SU-DHL-6 (cell line): Measurements from ENCODE around the gene FAM107A.

ENCODE experiments used
- H2AFZ ChIP-seq: fragments of 200-600 bp; sonication (generic); 2 replicates; pipeline ENCODE4 v1.6.1; 2014; ENCODE audit warnings: low read depth, mild to moderate bottlenecking, moderate library complexity, mixed read lengths, antibody characterized with exemption, low read length; ENCODE audit not compliant: severe bottlenecking
- H3F3A ChIP-seq: fragments of 200-600 bp; shearing (Covaris generic); 2 replicates; pipeline ENCODE4 v1.6.0; 2016; ENCODE audit warnings: antibody characterized with exemption, mild to moderate bottlenecking; ENCODE audit not compliant: insufficient read depth
- H3K27ac ChIP-seq: fragments of 200-600 bp; sonication (generic); 2 replicates; pipeline ENCODE4 v1.5.1; 2016; ENCODE audit warnings: low read depth, mild to moderate bottlenecking, low read length, moderate library complexity, mixed read lengths
- H3K27me3 ChIP-seq: fragments of 200-600 bp; sonication (generic), shearing (Covaris generic); 2 replicates; pipeline ENCODE4 v1.6.0; 2014; ENCODE audit warnings: mild to moderate bottlenecking, low read length
- H3K36me3 ChIP-seq: fragments of 200-600 bp; sonication (generic); 2 replicates; pipeline ENCODE4 v1.6.1; 2014; ENCODE audit warnings: mild to moderate bottlenecking, low read length, mixed read lengths
- H3K4me2 ChIP-seq: fragments of 300-600, 200-600 bp; shearing (Covaris generic), sonication (generic); 2 replicates; pipeline ENCODE4 v1.6.0; 2014; ENCODE audit warnings: low read length, low read depth, mild to moderate bottlenecking; ENCODE audit not compliant: poor library complexity, severe bottlenecking
- H3K4me3 ChIP-seq: fragments of 200-600 bp; sonication (generic); 2 replicates; pipeline ENCODE4 v1.5.1; 2014; ENCODE audit warnings: antibody characterized with exemption, low read length, mild to moderate bottlenecking, mixed read lengths; ENCODE audit not compliant: insufficient read depth, poor library complexity, severe bottlenecking
- H3K79me2 ChIP-seq: fragments of 200-600 bp; sonication (generic); 2 replicates; pipeline ENCODE4 v1.6.1; 2014; ENCODE audit warnings: mild to moderate bottlenecking, low read length, moderate library complexity; ENCODE audit not compliant: insufficient read depth
- H3K9ac ChIP-seq: fragments of 200-600 bp; sonication (generic); 2 replicates; pipeline ENCODE4 v1.7.0; 2014; ENCODE audit warnings: mild to moderate bottlenecking, low read length
- H3K9me2 ChIP-seq: fragments of 200-600 bp; sonication (generic); replicated peaks from 2 replicates; pipeline ENCODE4 v1.6.1; 2014; ENCODE audit warnings: low read length; ENCODE audit not compliant: insufficient read depth
- H3K9me3 ChIP-seq: fragments of 200-600 bp; sonication (generic); 2 replicates; pipeline ENCODE4 v1.6.1; 2014; ENCODE audit warnings: low read length, mixed read lengths; ENCODE audit not compliant: insufficient read depth
- H4K20me1 ChIP-seq: fragments of 200-600 bp; sonication (generic); 2 replicates; pipeline ENCODE4 v1.6.1; 2014; ENCODE audit warnings: low read depth, mild to moderate bottlenecking, antibody characterized with exemption, low read length, moderate library complexity, mixed read lengths
- EZH2phosphoT487 ChIP-seq: fragments of 200-600 bp; sonication (generic), shearing (Covaris generic); conservative IDR thresholded peaks from 2 replicates; pipeline ENCODE4 v1.6.1; 2018; ENCODE audit warnings: mild to moderate bottlenecking, antibody characterized with exemption, low read length, moderate library complexity, mixed read lengths
- TF ChIP-seq, protein P1 (sequence below): fragments of 200-600 bp; sonication (generic); IDR thresholded peaks from one replicate; pipeline ENCODE4 v1.5.1; 2017; ENCODE audit warnings: antibody characterized with exemption, mild to moderate bottlenecking, low read length, moderate library complexity; ENCODE audit not compliant: insufficient read depth, poor library complexity, severe bottlenecking

Gene FAM107A

DNA sequence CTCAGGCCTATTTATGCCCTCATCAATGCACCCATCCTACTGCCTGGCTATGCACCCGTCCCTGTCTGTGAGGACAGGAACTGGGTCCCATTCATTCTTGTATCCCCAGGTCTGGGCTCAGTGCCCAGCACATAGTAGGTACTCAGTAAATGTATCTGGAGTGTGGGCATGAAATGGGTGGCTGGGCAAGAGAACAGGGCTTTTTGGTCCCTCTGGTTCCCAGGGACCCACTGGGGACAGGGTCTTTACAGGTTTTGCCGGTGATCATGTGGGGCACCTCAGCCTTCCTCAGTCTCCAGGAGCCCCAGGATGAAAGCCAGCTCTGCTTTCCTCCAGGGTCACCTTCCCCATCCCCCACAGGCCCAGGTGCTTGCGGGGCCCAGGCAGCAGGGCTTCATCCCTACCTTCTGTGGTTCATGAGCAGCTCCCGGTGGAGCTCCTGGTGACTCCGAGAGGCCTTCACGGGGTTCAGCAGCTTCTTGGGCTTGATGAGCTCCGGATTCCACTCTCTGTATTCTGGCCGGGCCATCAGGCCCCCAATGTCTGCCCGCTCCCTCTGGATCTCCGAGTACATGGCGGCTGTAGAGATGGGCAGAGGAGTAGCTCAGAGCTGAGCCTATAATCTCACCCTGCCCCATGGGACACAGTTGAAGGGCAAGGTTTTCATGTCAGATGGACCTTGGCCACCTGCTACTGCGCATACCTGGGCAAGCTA is 7.7 kb downstream of the FAM107A start:
- Histone ChIP-seq H3K9me3 (no peaks in the 10 kb centered on the region), H3K27me3 (no peaks in the 10 kb centered on the region), H3K4me2 (no peak overlapping the region), H3K9ac (no peak overlapping the region), H3K27ac (no peak overlapping the region), H3K9me2 (no peaks in the 10 kb centered on the region), H2AFZ (no peak overlapping the region), H3K4me3 (no peak overlapping the region), H4K20me1 (no peaks in the 10 kb centered on the region), H3K79me2 (no peaks in the 10 kb centered on the region), H3F3A (no peaks in the 10 kb centered on the region), H3K36me3 (no peaks in the 10 kb centered on the region)
- no peak for TF ChIP-seq EZH2phosphoT487
- TF ChIP-seq, protein P1, sequence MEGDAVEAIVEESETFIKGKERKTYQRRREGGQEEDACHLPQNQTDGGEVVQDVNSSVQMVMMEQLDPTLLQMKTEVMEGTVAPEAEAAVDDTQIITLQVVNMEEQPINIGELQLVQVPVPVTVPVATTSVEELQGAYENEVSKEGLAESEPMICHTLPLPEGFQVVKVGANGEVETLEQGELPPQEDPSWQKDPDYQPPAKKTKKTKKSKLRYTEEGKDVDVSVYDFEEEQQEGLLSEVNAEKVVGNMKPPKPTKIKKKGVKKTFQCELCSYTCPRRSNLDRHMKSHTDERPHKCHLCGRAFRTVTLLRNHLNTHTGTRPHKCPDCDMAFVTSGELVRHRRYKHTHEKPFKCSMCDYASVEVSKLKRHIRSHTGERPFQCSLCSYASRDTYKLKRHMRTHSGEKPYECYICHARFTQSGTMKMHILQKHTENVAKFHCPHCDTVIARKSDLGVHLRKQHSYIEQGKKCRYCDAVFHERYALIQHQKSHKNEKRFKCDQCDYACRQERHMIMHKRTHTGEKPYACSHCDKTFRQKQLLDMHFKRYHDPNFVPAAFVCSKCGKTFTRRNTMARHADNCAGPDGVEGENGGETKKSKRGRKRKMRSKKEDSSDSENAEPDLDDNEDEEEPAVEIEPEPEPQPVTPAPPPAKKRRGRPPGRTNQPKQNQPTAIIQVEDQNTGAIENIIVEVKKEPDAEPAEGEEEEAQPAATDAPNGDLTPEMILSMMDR = no peak

DNA sequence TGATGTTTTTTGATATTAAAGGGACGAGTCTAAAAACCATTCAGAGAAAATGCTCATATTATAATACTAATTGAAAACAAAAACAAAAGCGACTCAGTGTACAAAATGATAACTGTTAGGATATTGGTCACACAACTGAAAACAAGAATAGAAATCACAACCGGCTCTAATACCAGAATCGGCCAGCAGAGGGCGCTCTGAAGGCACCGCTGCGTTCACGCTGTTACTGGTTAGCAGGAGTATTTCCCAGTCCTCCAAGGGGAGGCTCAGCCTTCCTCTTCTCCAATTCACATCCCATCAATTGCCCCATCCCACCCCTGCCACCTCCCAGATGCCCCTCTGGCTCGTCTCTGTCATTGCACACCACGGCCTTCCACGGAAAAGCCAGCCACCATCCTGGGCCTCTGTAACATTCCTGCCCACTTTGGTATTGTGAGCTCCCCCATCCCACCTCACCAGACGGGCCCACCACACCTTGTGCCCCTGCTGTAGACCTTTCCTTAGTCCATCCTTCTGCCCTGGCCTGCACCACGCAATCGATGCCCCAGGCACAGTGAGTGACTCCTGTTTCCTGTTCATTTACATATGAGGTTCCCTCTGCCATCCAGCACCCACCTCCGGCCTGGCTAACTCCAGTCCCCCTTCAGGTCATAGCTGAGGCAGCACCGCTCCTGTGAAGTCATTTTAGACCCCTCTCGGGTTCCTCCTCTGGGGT is 8.5 kb downstream of the FAM107A start:
- H3K9ac ChIP-seq = no peak overlapping the region
- no peaks in the 10 kb centered on the region for H3K9me2 ChIP-seq
- no peaks in the 10 kb centered on the region for H3K36me3 ChIP-seq
- H3K4me3 ChIP-seq = no peak overlapping the region
- H3K9me3 ChIP-seq = no peaks in the 10 kb centered on the region
- no peak overlapping the region for H3K27ac ChIP-seq
- H3K27me3 ChIP-seq = no peaks in the 10 kb centered on the region
- no peaks in the 10 kb centered on the region for H3K79me2 ChIP-seq
- no peak overlapping the region for H2AFZ ChIP-seq
- no peaks in the 10 kb centered on the region for H4K20me1 ChIP-seq
- peak overlapping the region; percentile 10 for H3K4me2 ChIP-seq
- no peak for TF ChIP-seq EZH2phosphoT487
- TF ChIP-seq, protein P1 = peak; percentile 88
- no peaks in the 10 kb centered on the region for H3F3A ChIP-seq

DNA sequence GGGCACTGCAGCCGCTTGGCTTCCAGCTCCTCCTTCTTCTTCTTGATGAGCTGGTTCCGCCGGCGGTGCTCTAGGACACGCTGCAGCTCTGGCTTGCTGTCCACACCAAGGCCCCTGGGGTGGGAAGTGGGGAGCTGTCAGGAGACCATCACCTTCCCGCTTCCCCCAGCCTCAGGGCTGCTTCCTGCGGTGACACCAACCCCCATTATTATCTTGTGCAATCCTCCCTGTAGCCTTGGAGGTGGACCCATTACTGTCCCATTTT is 10.0 kb downstream of the FAM107A start:
- Histone ChIP-seq H3K27ac (no peak overlapping the region), H3F3A (no peaks in the 10 kb centered on the region), H3K27me3 (no peaks in the 10 kb centered on the region), H3K9me2 (no peaks in the 10 kb centered on the region), H3K9me3 (no peaks in the 10 kb centered on the region), H3K4me2 (no peak overlapping the region), H3K36me3 (no peaks in the 10 kb centered on the region), H3K79me2 (no peaks in the 10 kb centered on the region), H2AFZ (no peak overlapping the region), H3K9ac (no peak overlapping the region), H3K4me3 (no peak overlapping the region), H4K20me1 (no peaks in the 10 kb centered on the region)
- TF ChIP-seq EZH2phosphoT487 = no peak
- TF ChIP-seq, protein P1 = no peak
